Spleen (tissue), 11 donors: ENCODE measurements around the gene CFAP119. TPM values are rescaled to one million over a fixed set of nuclear protein-coding genes. Genes with fewer than 3 reads are reported as not detected.
A peak's percentile ranks its signal among the peaks of the same experiment; 100 is the strongest.

ENCODE experiments used
- DNase-seq: peaks from one replicate; pipeline ENCODE4 v3.0.0-alpha.2; 2020
- H3K27ac ChIP-seq, 8 donors: fragments of 200-600 bp; sonication (generic) in 7 of 8; 1 replicate in 4 of 8; 2 replicates in 4 of 8; pipeline versions ENCODE4 v1.5.0 to v1.8.0; 2016 to 2021; ENCODE audit warnings: inconsistent platforms in 4 of 8, mild to moderate bottlenecking in 4 of 8, moderate library complexity in 1 of 8
- H3K27me3 ChIP-seq, 7 donors: fragments of 200-600 bp; sonication (generic) in 6 of 7; replicated peaks in 1 of 7; 1 replicate in 4 of 7; 2 replicates in 3 of 7; pipeline versions ENCODE4 v1.5.0 to v1.8.0; 2016 to 2021; ENCODE audit warnings: inconsistent platforms in 3 of 7, mild to moderate bottlenecking in 1 of 7
- H3K36me3 ChIP-seq, 6 donors: fragments of 200-600 bp; sonication (generic) in 5 of 6; 1 replicate in 4 of 6; 2 replicates in 2 of 6; pipeline versions ENCODE4 v1.5.0 to v1.8.0; 2016 to 2021; ENCODE audit warnings: inconsistent platforms in 2 of 6
- H3K4me1 ChIP-seq, 6 donors: fragments of 200-600 bp; sonication (generic) in 5 of 6; 1 replicate in 3 of 6; 2 replicates in 3 of 6; pipeline versions ENCODE4 v1.5.0 to v1.8.0; 2016 to 2021; ENCODE audit warnings: inconsistent platforms in 3 of 6
- H3K4me3 ChIP-seq, 8 donors: fragments of 200-600 bp; sonication (generic) in 7 of 8; 1 replicate in 4 of 8; 2 replicates in 4 of 8; pipeline versions ENCODE4 v1.5.0 to v1.8.0; 2016 to 2021; ENCODE audit warnings: inconsistent platforms in 4 of 8, mild to moderate bottlenecking in 4 of 8, moderate library complexity in 2 of 8
- H3K9me3 ChIP-seq, 8 donors: fragments of 200-600 bp; sonication (generic) in 7 of 8; 1 replicate in 4 of 8; 2 replicates in 4 of 8; pipeline versions ENCODE4 v1.5.0 to v1.8.0; 2016 to 2021; ENCODE audit warnings: inconsistent platforms in 4 of 8
- POLR2A ChIP-seq, 3 donors: fragments of 450-650 bp; IDR thresholded peaks; one replicate each; pipeline ENCODE4 v1.5.1; 2017; ENCODE audit warnings: antibody characterized with exemption in 3 of 3, mild to moderate bottlenecking in 1 of 3
- POLR2AphosphoS5 ChIP-seq, 3 donors: sonication (generic); formaldehyde crosslinking; IDR thresholded peaks; one replicate each; pipeline ENCODE4 v1.5.1; 2017; ENCODE audit warnings: antibody characterized with exemption in 3 of 3
- WGBS, 5 donors: extraction: QIAGEN DNeasy Blood & Tissue Kit in 3 of 5; methylation state at CpG; one replicate each; pipeline versions ENCODE4 v1.1.5 to v1.1.7; 2013 to 2018; 5-methylcytosine and 5-hydroxymethylcytosine counted together
- intact Hi-C: fragments of 100-400 bp; cut with DNase I; formaldehyde crosslinking; loops from one replicate; pipeline ENCODE4 v1.15.0; 2023; ENCODE audit warnings: low total_unique reads
- polyA plus RNA-seq, 3 donors: library from polyadenylated mRNA; stranded (reverse); fragments of 200-250 nt; gene quantifications; one replicate each; pipeline ENCODE4 v1.2.1, GENCODE V29; 2013
- total RNA-seq, 7 donors: library from RNA; depleted of rRNA in 3 of 7; stranded (reverse); fragments of >200 nt in 3 of 7; fragmentation: NEBNext Ultra II Directional in 4 of 7; extraction: Animal tissue kit (Norgen Biotek cat#: 25700) in 4 of 7; gene quantifications; one replicate each; pipeline versions ENCODE4 v1.1.0 to v1.2.1, GENCODE V29; 2016 to 2021
- TF ChIP-seq, protein P1 (sequence below), 11 experiments: fragments of 200-600 bp in 7 of 11; fragments of 450-650 bp in 4 of 11; sonication (generic) in 4 of 11; IDR thresholded peaks in 8 of 11; conservative IDR thresholded peaks in 3 of 11; 1 replicate in 7 of 11; 2 replicates in 4 of 11; pipeline versions ENCODE4 v1.4.0 to v1.8.0; 2016 to 2021; ENCODE audit warnings: antibody characterized with exemption in 11 of 11, inconsistent platforms in 4 of 11, mild to moderate bottlenecking in 1 of 11
- donor health status: healthy with polysubstance abuse.
- donor health status: DM: no; HTN: no; CAD: no; lungs with moderate emphysema.
- donor health status: DM: no; HTN: no; CAD: no.
- donor health status: Bipolar disorder and iron deficiency.
- donor health status: healthy.
- donor health status: DM: no; HTN: no; CAD: no.
- donor health status: DM: yes; HTN: yes; CAD: no.

Gene CFAP119
- total and polyA plus RNA-seq, 10 donors, result 3.1 to 15.5 (median 4.5) TPM

DNA sequence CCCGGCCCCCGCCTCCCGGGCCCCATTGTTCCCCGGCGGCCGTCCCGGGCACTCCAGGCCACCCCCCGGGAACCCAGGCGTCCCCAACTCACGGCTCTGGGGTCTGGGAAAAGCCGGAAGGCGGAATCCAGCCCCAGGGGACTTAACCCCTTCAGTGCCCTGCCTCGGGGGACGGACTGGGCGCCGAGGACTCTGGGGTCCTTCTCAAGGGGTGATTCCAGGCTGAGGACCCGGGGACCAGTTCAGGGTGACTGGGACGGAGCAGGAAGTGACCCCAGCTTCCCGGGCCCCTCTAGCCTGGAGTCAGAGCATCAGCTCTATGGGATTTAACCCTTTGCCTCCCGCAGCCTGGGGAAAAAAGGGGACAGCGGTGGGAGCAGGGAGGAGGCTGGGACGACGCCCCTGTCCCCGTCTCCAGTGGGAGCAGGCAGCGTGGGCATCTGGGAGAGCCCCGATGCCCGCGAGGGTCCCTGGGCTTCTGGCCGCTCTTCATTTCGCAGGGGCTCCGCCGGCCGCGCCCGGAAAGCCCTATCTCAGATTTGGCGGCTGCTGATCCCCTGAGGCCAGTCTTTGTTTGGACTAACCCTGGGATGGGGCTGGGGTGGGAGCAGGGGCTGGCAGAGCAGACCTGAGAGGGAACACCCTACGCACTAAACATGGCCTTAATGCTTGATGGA is 25.2 kb upstream of the CFAP119 start, which contains the start of gene ZNF629:
Gene ZNF629 (minus strand): TSS at position 270 of the 677 bp plus-strand sequence. CDS start 2,723 bp downstream, outside the sequence.
- 1 to 5% (median 2%) methylated on average over 4 to 37 of the region's 37 CpGs for WGBS, 5 donors
- no peak for DNase-seq
- Histone ChIP-seq H3K4me1 (peaks cover 0 to 42% (median 26%) of the 10 kb centered on the region in 6 donors), H3K27ac (peak within 1 kb of the TSS; percentile 66 to 89 (median 84)), H3K9me3 (no peaks in the 10 kb centered on the region), H3K36me3 (peaks cover 0 to 26% (median 18%) of the 10 kb centered on the region in 6 donors), H3K4me3 (peak within 1 kb of the TSS; percentile 65 to 93 (median 78)), H3K27me3 (peaks cover 0 to 26% (median 0%) of the 10 kb centered on the region in 7 donors)
- TF ChIP-seq, protein P1, sequence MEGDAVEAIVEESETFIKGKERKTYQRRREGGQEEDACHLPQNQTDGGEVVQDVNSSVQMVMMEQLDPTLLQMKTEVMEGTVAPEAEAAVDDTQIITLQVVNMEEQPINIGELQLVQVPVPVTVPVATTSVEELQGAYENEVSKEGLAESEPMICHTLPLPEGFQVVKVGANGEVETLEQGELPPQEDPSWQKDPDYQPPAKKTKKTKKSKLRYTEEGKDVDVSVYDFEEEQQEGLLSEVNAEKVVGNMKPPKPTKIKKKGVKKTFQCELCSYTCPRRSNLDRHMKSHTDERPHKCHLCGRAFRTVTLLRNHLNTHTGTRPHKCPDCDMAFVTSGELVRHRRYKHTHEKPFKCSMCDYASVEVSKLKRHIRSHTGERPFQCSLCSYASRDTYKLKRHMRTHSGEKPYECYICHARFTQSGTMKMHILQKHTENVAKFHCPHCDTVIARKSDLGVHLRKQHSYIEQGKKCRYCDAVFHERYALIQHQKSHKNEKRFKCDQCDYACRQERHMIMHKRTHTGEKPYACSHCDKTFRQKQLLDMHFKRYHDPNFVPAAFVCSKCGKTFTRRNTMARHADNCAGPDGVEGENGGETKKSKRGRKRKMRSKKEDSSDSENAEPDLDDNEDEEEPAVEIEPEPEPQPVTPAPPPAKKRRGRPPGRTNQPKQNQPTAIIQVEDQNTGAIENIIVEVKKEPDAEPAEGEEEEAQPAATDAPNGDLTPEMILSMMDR (IDR thresholded peaks at IDR 0.05 in 8 of 11, conservative IDR thresholded peaks at IDR 0.05 in 3 of 11), result no peak
- TF ChIP-seq POLR2AphosphoS5 (IDR thresholded peaks at IDR 0.05) (peak; percentile 40 to 66 (median 46)), POLR2A (IDR thresholded peaks at IDR 0.05) (no peak)
- intact Hi-C loops, result loop anchor here (10.0 kb wide), 1 partner anchor 58 kb away; no protein-coding TSS in a partner anchor

DNA sequence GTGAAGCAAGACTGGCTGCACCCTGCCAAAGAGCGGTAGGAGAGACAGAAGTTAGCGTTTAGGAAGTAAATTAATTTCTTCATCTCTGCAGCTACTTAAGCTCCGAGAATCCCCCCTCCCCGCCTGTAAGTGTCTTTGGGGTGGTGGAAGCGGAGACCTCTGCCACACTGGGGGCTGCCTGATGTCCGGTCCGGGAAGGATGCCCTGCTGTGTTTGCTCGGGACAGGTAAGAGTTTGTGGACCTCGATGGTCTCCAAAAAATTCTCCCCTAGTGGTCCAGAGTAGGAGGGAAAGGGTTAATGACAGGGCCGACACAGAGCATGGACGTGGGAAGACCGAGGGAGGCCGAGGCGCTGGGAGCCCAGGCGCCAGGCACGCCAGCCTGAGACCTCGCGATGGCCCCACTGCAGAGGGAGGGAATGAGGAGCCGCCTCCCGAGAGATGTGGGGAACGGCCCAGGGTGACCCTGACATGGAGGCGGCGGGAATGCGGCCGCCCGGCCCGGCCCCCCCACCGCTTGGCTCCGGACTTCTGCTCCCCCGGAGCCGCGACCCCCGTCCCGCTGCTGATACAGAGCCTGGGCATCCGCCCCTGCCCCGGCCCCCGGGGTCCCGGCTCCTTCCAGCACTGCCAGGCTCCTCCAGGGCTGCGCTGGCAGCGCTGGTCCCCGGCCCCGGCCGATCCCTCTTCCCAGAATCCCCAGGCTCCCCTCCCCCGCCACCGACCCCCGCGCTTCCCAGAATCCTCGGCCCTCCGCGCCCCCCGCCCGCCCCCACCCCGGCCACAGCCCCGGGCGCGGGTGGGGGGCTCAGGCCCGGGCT is 24.5 kb upstream of the CFAP119 start:
- intact Hi-C loops, result loop anchor here (10.0 kb wide), 1 partner anchor 58 kb away; no protein-coding TSS in a partner anchor
- Histone ChIP-seq H3K27ac (peak overlapping the region; percentile 66 to 89 (median 84)), H3K4me1 (peaks cover 0 to 42% (median 26%) of the 10 kb centered on the region in 6 donors), H3K9me3 (no peaks in the 10 kb centered on the region), H3K36me3 (peaks cover 0 to 33% (median 24%) of the 10 kb centered on the region in 6 donors), H3K27me3 (peaks cover 0 to 26% (median 0%) of the 10 kb centered on the region in 7 donors), H3K4me3 (peak overlapping the region; percentile 65 to 93 (median 78))
- DNase-seq, result no peak
- TF ChIP-seq POLR2AphosphoS5 (IDR thresholded peaks at IDR 0.05) (peak in 1 of 3 donors; percentile 33), POLR2A (IDR thresholded peaks at IDR 0.05) (no peak)
- 5 to 13% (median 9%) methylated on average over 22 to 57 of the region's 57 CpGs for WGBS, 5 donors

GRCh38 chr16:30785126-30786106 is 23.6 kb upstream of the CFAP119 start:
- Histone ChIP-seq H3K4me3 (peak overlapping the region in 5 of 8 donors; percentile 73 to 93 (median 81)), H3K27ac (no peak overlapping the region), H3K4me1 (peaks cover 0 to 50% (median 26%) of the 10 kb centered on the region in 6 donors), H3K27me3 (peaks cover 0 to 26% (median 0%) of the 10 kb centered on the region in 7 donors), H3K36me3 (peaks cover 0 to 42% (median 24%) of the 10 kb centered on the region in 6 donors), H3K9me3 (no peaks in the 10 kb centered on the region)
- WGBS, 5 donors, result 70 to 84% (median 70%) methylated on average over 7 of the region's 7 CpGs
- DNase-seq, result no peak
- TF ChIP-seq POLR2AphosphoS5 (IDR thresholded peaks at IDR 0.05), result no peak
- no peak for TF ChIP-seq POLR2A (IDR thresholded peaks at IDR 0.05)
- TF ChIP-seq, protein P1 (IDR thresholded peaks at IDR 0.05 in 8 of 11, conservative IDR thresholded peaks at IDR 0.05 in 3 of 11), result no peak
- intact Hi-C loops, result loop anchor here (10.0 kb wide), 1 partner anchor 59 kb away; no protein-coding TSS in a partner anchor
